ENCODE measurements around the gene F11. TPM values are rescaled to one million over a fixed set of nuclear protein-coding genes. Genes with fewer than 3 reads are reported as not detected.
"Not testable (repeated sequence)": the region's sequence is repeated elsewhere in the genome, so short reads cannot be mapped to it uniquely, and the experiment has no call there.

F11 gene
- total RNA-seq, 1 experiment from 2014 or later: 0.38 TPM

- Mint-ChIP-seq H3K9me3 (ENCODE audit: low read depth, unreplicated experiment) (no peaks in the 10 kb centered on the region), H3K4me1 (ENCODE audit: low read depth, unreplicated experiment) (no peaks in the 10 kb centered on the region), H3K4me3 (ENCODE audit: low read depth, unreplicated experiment) (no peak overlapping the region), H3K27me3 (ENCODE audit: unreplicated experiment) (peaks cover 38% of the 10 kb centered on the region), H3K27ac (ENCODE audit: unreplicated experiment) (no peak overlapping the region), H3K36me3 (ENCODE audit: insufficient read depth, unreplicated experiment) (no peaks in the 10 kb centered on the region)
- no TSS peak for BruUV-seq (replicated peaks)
- CTCF ChIA-PET: interaction anchor here (0.6 kb wide), 1 partner anchor 221 kb away, joined by 3 read pairs; no protein-coding TSS in a partner anchor
- no peak for DNase-seq
- intact Hi-C loops (cut with micrococcal nuclease; ENCODE audit: unreplicated experiment): no loop called here
- TF ChIP-seq CTCF (IDR thresholded peaks at IDR 0.05; ENCODE audit: unreplicated experiment): no peak
These were observed 41.5 kb downstream of the F11 start for GRCh38 chr4:186307497-186307896.

- H3K4me3 Mint-ChIP-seq (ENCODE audit: low read depth, unreplicated experiment): no peak overlapping the region
- CTCF ChIA-PET: interaction anchor here (0.6 kb wide), 1 partner anchor 221 kb away, joined by 3 read pairs; no protein-coding TSS in a partner anchor
- H3K9me3 Mint-ChIP-seq (ENCODE audit: low read depth, unreplicated experiment): no peaks in the 10 kb centered on the region
- H3K27me3 Mint-ChIP-seq (ENCODE audit: unreplicated experiment): peaks cover 38% of the 10 kb centered on the region
- no peaks in the 10 kb centered on the region for H3K4me1 Mint-ChIP-seq (ENCODE audit: low read depth, unreplicated experiment)
- H3K27ac Mint-ChIP-seq (ENCODE audit: unreplicated experiment): no peak overlapping the region
- no peak for TF ChIP-seq CTCF (IDR thresholded peaks at IDR 0.05; ENCODE audit: unreplicated experiment)
- DNase-seq: no peak
- no peaks in the 10 kb centered on the region for H3K36me3 Mint-ChIP-seq (ENCODE audit: insufficient read depth, unreplicated experiment)
- BruUV-seq (replicated peaks): no TSS peak
- intact Hi-C loops (cut with micrococcal nuclease; ENCODE audit: unreplicated experiment): no loop called here
These were observed 41.9 kb downstream of the F11 start for GRCh38 chr4:186307916-186308315.

GRCh38 chr4:186318481-186318880, 52.5 kb downstream of the F11 start:
- H3K36me3 Mint-ChIP-seq (ENCODE audit: insufficient read depth, unreplicated experiment): no peaks in the 10 kb centered on the region
- no peaks in the 10 kb centered on the region for H3K4me1 Mint-ChIP-seq (ENCODE audit: low read depth, unreplicated experiment)
- no peaks in the 10 kb centered on the region for H3K27me3 Mint-ChIP-seq (ENCODE audit: unreplicated experiment)
- H3K4me3 Mint-ChIP-seq (ENCODE audit: low read depth, unreplicated experiment): no peak overlapping the region
- no peak overlapping the region for H3K27ac Mint-ChIP-seq (ENCODE audit: unreplicated experiment)
- intact Hi-C loops (cut with micrococcal nuclease; ENCODE audit: unreplicated experiment): no loop called here
- CTCF ChIA-PET: no interaction called here
- BruUV-seq (replicated peaks): no TSS peak
- no peaks in the 10 kb centered on the region for H3K9me3 Mint-ChIP-seq (ENCODE audit: low read depth, unreplicated experiment)
- DNase-seq: no peak
- no peak for TF ChIP-seq CTCF (IDR thresholded peaks at IDR 0.05; ENCODE audit: unreplicated experiment)

- H3K9me3 Mint-ChIP-seq (ENCODE audit: low read depth, unreplicated experiment); CTCF ChIA-PET; BruUV-seq (replicated peaks); DNase-seq; H3K4me1 Mint-ChIP-seq (ENCODE audit: low read depth, unreplicated experiment); H3K36me3 Mint-ChIP-seq (ENCODE audit: insufficient read depth, unreplicated experiment); H3K27me3 Mint-ChIP-seq (ENCODE audit: unreplicated experiment); H3K27ac Mint-ChIP-seq (ENCODE audit: unreplicated experiment); intact Hi-C loops (cut with micrococcal nuclease; ENCODE audit: unreplicated experiment); H3K4me3 Mint-ChIP-seq (ENCODE audit: low read depth, unreplicated experiment): not testable (repeated sequence)
These were observed 58.7 kb downstream of the F11 start for GRCh38 chr4:186324660-186325059.

GRCh38 chr4:186326391-186326790, 60.4 kb downstream of the F11 start:
- Mint-ChIP-seq H3K27me3 (ENCODE audit: unreplicated experiment) (no peaks in the 10 kb centered on the region), H3K4me3 (ENCODE audit: low read depth, unreplicated experiment) (no peak overlapping the region), H3K27ac (ENCODE audit: unreplicated experiment) (no peak overlapping the region), H3K36me3 (ENCODE audit: insufficient read depth, unreplicated experiment) (no peaks in the 10 kb centered on the region), H3K9me3 (ENCODE audit: low read depth, unreplicated experiment) (no peaks in the 10 kb centered on the region), H3K4me1 (ENCODE audit: low read depth, unreplicated experiment) (no peaks in the 10 kb centered on the region)
- CTCF ChIA-PET: no interaction called here
- intact Hi-C loops (cut with micrococcal nuclease; ENCODE audit: unreplicated experiment): no loop called here
- DNase-seq: no peak
- TF ChIP-seq CTCF (IDR thresholded peaks at IDR 0.05; ENCODE audit: unreplicated experiment): no peak
- no TSS peak for BruUV-seq (replicated peaks)
